GM12878 (cell line): ENCODE measurements around the gene ZNF83. TPM values are rescaled to one million over a fixed set of nuclear protein-coding genes. Genes with fewer than 3 reads are reported as not detected.
A peak's percentile ranks its signal among the peaks of the same experiment; 100 is the strongest.

Experiments used
- BHLHE40 ChIP-seq, 2 experiments: fragments of 450-650 bp in 1 of 2; IDR thresholded peaks; 2 replicates each; pipeline ENCODE4 v1.6.1; 2011 to 2017; ENCODE audit warnings: low read depth in 2 of 2, borderline replicate concordance in 1 of 2, improper control_type of control experiment in 1 of 2, low read length in 1 of 2, mild to moderate bottlenecking in 1 of 2
- CEBPB ChIP-seq, 2 experiments: fragments of 150-350 bp in 1 of 2; IDR thresholded peaks; 2 replicates each; pipeline ENCODE4 v1.6.1; 2012 to 2014; ENCODE audit warnings: low read depth in 2 of 2, low read length in 2 of 2, borderline replicate concordance in 1 of 2, inconsistent platforms in 1 of 2
- CUX1 ChIP-seq: IDR thresholded peaks from 2 replicates; pipeline ENCODE4 v1.6.1; 2012; ENCODE audit warnings: improper control_type of control experiment, low read depth, low read length; ENCODE audit not compliant: insufficient replicate concordance
- E2F8 ChIP-seq: fragments of 450-650 bp; IDR thresholded peaks from 2 replicates; pipeline ENCODE4 v1.6.1; 2018; ENCODE audit warnings: mild to moderate bottlenecking, low read depth, moderate library complexity; ENCODE audit not compliant: partially characterized antibody
- FOXK2 ChIP-seq: fragments of 450-650 bp; IDR thresholded peaks from 2 replicates; pipeline ENCODE4 v1.6.1; 2017; ENCODE audit warnings: mild to moderate bottlenecking, moderate library complexity
- GABPA ChIP-seq: IDR thresholded peaks from 2 replicates; pipeline ENCODE4 v1.6.1; 2014; ENCODE audit warnings: antibody characterized with exemption, low read depth, mild to moderate bottlenecking, inconsistent platforms
- KAT2A ChIP-seq: conservative IDR thresholded peaks from 2 replicates; pipeline ENCODE4 v1.6.1; 2011; ENCODE audit warnings: low read depth, low read length; ENCODE audit not compliant: control insufficient read depth
- NR2C2 ChIP-seq: IDR thresholded peaks from 2 replicates; pipeline ENCODE4 v1.6.1; 2011; ENCODE audit warnings: borderline replicate concordance, low read depth; ENCODE audit not compliant: control insufficient read depth, insufficient read length
- SIX5 ChIP-seq: IDR thresholded peaks from 2 replicates; pipeline ENCODE4 v1.6.1; 2011; ENCODE audit warnings: mild to moderate bottlenecking, low read depth, low read length, moderate library complexity; ENCODE audit not compliant: severe bottlenecking
- SMAD1 ChIP-seq: fragments of 450-650 bp; IDR thresholded peaks from 2 replicates; pipeline ENCODE4 v1.6.1; 2018; ENCODE audit warnings: mild to moderate bottlenecking, low read depth; ENCODE audit not compliant: partially characterized antibody
- STAT3 ChIP-seq: IDR thresholded peaks from 2 replicates; pipeline ENCODE4 v1.6.1; 2011; ENCODE audit warnings: low read depth, low read length, improper control_type of control experiment
- polyA plus RNA-seq, 11 experiments: library from polyadenylated mRNA; depleted of rRNA in 4 of 11; unstranded in 6 of 11; stranded (reverse) in 5 of 11; fragments of >200 nt; fragmentation: Nextera tagmentation in 4 of 11; fragmentation: Illumina TruSeq in 1 of 11; extraction: Ambion mirVana in 4 of 11; extraction: Trizol in 1 of 11; gene quantifications; 1 replicate in 1 of 11; 2 replicates in 10 of 11; pipeline versions ENCODE4 v1.2.1 to v1.2.3, GENCODE V29; 2011 to 2016; ENCODE audit warnings: inconsistent platforms in 2 of 11, missing spikeins in 2 of 11, low read depth in 1 of 11
- total RNA-seq, 4 experiments: library from RNA; depleted of rRNA in 3 of 4; stranded (reverse); fragments of >200 nt in 3 of 4; fragmentation: Illumina TruSeq in 1 of 4; extraction: Trizol in 1 of 4; gene quantifications; 2 replicates each; pipeline versions ENCODE4 v1.2.1 to v1.2.3, GENCODE V29; 2013 to 2021
- TF ChIP-seq, protein P1 (sequence below): fragments of 450-650 bp; IDR thresholded peaks from 2 replicates; pipeline ENCODE4 v1.6.1; 2017; ENCODE audit warnings: antibody characterized with exemption, mild to moderate bottlenecking, moderate library complexity

Gene ZNF83
- total and polyA plus RNA-seq, 10 of the 15 experiments (the other 5 are each of a cell fraction or from before 2014, with no cell fraction given), result 9.9 to 90.1 (median 18.7) TPM

GRCh38 chr19:52570000-52570861 is 67.9 kb downstream of the ZNF83 start, which contains the start of gene ZNF701 (continued):
- TF ChIP-seq CUX1, result no peak
- TF ChIP-seq SIX5, result no peak
- no peak; the same call in 1 of the 2 replicates for TF ChIP-seq FOXK2
- no peak for TF ChIP-seq STAT3
- peak; percentile 73 for TF ChIP-seq E2F8
- no peak for TF ChIP-seq GABPA
- TF ChIP-seq SMAD1, result peak; percentile 78
- TF ChIP-seq, protein P1, sequence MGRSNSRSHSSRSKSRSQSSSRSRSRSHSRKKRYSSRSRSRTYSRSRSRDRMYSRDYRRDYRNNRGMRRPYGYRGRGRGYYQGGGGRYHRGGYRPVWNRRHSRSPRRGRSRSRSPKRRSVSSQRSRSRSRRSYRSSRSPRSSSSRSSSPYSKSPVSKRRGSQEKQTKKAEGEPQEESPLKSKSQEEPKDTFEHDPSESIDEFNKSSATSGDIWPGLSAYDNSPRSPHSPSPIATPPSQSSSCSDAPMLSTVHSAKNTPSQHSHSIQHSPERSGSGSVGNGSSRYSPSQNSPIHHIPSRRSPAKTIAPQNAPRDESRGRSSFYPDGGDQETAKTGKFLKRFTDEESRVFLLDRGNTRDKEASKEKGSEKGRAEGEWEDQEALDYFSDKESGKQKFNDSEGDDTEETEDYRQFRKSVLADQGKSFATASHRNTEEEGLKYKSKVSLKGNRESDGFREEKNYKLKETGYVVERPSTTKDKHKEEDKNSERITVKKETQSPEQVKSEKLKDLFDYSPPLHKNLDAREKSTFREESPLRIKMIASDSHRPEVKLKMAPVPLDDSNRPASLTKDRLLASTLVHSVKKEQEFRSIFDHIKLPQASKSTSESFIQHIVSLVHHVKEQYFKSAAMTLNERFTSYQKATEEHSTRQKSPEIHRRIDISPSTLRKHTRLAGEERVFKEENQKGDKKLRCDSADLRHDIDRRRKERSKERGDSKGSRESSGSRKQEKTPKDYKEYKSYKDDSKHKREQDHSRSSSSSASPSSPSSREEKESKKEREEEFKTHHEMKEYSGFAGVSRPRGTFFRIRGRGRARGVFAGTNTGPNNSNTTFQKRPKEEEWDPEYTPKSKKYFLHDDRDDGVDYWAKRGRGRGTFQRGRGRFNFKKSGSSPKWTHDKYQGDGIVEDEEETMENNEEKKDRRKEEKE, result no peak
- no peak; a peak in 1 of 4 replicates for TF ChIP-seq BHLHE40 (IDR thresholded peaks at IDR 0.05; ENCODE audit: borderline replicate concordance in 1 of 2, low read depth in 2 of 2, low read length in 1 of 2)
- no peak for TF ChIP-seq KAT2A
- no peak for TF ChIP-seq CEBPB (IDR thresholded peaks at IDR 0.05; ENCODE audit: borderline replicate concordance in 1 of 2, low read depth in 2 of 2, low read length in 2 of 2)
- no peak for TF ChIP-seq NR2C2
